ACHN (cell line): ENCODE results near the gene KCND3.

Experiments used
- DNase-seq: peaks from one replicate; pipeline ENCODE4 v3.0.0-alpha.2; 2015
- in situ Hi-C: cut with HindIII; loops from 2 replicates; pipeline ENCODE4 v1.10.0; 2017; ENCODE audit warnings: low sequenced_read_pairs, low pct_ligation_motif_present, low pct_unique_long_range_greater_than_20kb

Gene KCND3

GRCh38 chr1:111733183-111733991, 256.1 kb downstream of the KCND3 start:
- no peak for DNase-seq
- in situ Hi-C loops, result no loop called here

GRCh38 chr1:111732718-111733117, 256.8 kb downstream of the KCND3 start:
- no peak for DNase-seq
- in situ Hi-C loops, result no loop called here

GRCh38 chr1:111731956-111732355, 257.5 kb downstream of the KCND3 start:
- DNase-seq, result no peak
- in situ Hi-C loops, result no loop called here

- in situ Hi-C loops, result no loop called here
- DNase-seq, result no peak
These were observed 258.8 kb downstream of the KCND3 start for GRCh38 chr1:111730706-111731105.

DNA sequence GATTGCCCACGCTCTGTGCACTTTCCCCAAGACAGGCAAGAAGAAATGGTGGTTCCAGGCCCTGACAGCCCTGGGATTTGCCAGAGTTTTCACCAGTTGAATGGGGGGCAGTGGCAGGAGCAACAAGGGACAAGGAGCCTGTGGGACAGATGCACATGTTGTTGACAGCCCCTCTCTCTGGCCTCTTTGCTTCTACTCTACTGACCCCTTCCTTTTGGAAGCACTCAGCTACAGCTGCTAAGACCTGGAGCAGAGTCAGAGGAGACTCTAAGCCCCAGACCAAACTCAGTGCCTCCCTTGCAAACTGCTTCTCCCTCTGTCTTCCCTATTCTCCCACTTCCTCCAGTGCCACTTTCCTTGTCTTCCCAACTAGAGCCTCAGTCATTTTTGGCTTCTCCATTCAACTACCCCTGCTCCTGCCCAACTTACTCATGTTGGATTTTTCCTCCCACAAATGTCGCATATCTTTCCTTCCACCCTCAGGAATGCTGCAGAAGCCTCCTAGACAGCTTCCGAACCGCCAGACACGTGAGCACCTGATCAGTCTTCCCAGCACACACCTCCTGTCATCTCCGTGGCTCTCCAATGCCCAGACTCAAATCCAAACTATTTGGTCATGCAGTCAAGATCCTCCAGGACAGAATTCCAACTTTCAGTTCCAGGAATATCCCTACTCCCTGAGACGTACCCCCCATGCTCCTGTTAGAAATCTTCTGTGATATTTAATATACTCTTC, 259.4 kb downstream of the KCND3 start:
- no peak for DNase-seq
- in situ Hi-C loops, result no loop called here

DNA sequence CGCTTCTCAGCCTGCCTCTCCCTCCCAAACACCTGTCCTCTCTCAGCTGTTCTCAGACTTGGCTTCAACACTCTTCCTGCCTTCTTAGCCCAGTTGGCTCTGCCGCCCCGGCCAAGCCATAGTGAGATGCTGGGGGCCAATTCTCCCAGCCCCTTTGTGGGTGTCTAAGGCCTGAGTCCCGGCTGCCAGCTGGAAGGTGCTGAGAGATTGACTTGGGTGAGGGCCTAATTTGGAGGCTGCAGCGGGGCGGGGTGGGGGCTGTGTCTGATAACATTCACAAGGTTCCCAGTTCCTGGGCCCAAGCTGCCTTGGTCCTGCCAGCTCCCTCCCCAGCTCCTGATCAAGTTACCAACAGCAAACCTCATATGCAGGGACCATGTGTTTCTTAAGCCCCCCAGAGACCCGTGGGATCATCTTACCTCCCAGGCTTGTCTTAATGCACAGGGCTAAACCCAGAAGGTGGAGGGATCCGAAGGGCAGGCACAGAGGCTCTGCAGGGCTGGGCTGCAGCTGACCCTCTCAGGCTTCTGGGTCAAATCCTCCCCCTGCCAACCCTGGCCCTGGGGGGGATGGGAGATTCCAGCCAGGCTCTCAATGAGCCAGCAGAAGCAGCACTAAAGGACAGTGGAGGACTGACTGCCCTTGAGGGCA, 260.1 kb downstream of the KCND3 start:
- in situ Hi-C loops, result no loop called here
- no peak for DNase-seq

DNA sequence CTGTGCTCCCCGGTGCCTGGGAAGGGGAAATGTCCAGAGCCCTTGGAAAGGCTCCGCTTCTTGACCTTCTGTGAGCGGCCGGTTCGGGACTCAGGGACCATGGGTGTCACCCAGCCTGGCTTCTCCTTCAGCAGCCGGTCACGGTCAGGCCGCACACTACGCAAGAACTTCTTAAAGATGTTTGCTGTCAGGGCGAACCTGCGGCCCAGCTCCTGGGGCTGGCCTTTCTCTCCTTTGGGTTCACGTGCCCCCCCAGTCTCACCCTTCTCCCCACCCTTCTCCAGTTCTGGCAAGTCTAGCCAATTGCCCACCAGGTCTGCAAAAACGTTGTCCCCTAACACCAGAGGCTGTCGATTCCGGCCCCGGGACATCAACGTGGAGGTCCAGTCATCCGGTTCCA, 262.4 kb downstream of the KCND3 start:
- no peak for DNase-seq
- in situ Hi-C loops, result no loop called here

GRCh38 chr1:111725192-111725591, 264.3 kb downstream of the KCND3 start:
- in situ Hi-C loops, result no loop called here
- DNase-seq, result no peak

GRCh38 chr1:111723871-111724270, 265.6 kb downstream of the KCND3 start:
- in situ Hi-C loops, result no loop called here
- no peak for DNase-seq

DNA sequence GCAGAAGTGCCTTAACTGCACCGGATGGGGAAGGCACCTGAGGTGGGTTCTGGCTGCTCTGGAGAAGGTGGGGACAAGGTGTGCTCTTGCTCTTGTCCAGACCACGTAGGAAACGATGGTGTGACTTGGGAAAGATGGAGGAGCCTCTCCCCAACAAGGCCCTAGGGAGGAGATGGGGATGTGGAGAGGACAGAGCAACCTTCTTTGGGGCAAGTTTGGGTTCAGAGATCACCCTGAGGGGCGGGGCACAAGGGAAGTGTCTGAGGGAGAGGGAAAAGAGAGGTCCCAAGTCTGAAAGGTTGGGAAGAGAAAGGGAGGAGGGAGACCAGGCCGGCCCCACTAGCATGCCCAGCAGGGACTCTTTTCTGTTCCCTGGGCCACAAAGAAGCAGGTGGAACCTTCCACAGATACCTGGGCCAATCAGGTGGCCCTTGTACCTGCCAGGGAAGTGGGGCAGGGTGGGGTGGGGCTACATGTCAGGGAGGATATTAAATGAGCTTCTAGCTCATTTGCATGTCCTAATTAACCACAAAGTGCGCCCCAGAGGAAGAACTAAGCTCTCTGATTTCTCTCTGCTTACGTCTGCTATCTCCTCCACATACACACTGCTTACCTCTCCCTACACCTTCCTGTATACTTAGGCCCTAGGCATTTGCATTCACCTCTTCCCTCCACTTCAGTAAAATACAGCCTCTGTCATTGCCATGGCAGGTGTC, 266.2 kb downstream of the KCND3 start:
- DNase-seq, result no peak
- in situ Hi-C loops, result no loop called here

DNA sequence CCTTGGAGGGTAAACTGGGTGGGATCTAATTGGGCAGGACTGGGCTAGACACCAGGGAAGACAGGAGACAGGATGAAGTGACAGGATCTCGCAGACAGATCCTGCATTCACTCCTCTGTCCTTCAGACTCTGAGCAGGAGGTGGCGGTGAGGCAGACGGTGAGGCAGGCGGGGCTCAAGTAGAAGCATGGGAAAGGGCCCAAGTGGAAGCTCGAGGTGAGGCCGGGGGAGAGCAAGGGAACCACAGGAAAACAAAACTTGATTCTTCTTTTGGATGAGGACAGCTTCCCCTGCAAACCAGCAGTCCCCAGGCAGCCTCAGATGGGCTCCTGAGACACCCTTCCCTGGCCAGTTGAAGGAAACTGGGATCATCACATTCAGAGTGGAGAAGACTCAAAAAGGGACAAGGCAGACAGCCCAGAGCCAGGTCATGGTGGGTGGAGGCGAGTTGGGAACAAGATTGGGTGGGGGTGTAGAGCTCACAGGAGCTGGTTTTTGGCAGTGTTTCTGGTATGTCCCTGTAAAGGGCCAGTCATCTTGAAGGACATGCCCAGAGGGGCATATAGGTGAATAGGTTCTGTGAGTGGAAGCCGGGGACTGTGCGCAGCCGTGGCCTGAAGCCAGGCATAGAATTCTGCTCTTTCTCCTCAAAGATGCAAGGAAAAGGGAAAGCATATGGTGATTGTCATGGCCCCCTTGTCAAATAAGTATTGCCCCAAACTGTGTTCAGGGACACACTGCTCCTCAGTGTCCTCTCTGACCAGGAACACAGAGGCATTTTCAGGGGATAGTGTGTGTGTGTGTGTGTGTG, 268.3 kb downstream of the KCND3 start:
- in situ Hi-C loops, result no loop called here
- DNase-seq, result no peak
